ENCODE results near the gene RRP15. TPM values are rescaled to one million over a fixed set of nuclear protein-coding genes. Genes with fewer than 3 reads are reported as not detected.

The RRP15 gene
- total and polyA plus RNA-seq, 2 of the 13 experiments (the other 11 are each of a cell fraction or from before 2014, with no cell fraction given) = 2.1 to 37.5 TPM

DNA sequence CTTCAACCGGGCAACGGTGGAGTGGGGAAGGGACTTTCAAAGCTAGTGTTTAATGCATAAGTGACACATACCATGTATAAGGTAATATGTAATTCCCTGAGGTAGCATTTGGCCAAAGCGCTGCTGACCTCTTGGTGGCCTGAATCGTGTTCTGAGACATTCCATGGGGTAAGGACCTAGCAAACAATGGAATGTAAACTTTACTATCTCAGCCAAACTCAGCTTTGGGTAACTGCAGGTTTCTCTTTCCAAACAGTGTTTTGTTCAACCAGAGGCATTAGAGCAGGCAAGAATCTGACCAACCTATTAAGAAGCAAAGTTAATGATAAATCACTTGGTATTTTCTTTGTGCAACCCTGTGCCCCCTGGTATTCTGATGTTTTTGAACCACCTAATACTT, 82.0 kb downstream of the RRP15 start (continued):
- TF ChIP-seq ELF3 (CRISPR knock-in tag; IDR thresholded peaks at IDR 0.05) = no peak
- no peak for TF ChIP-seq ZNF557 (CRISPR knock-in tag; IDR thresholded peaks at IDR 0.05)
- TF ChIP-seq, protein P1, sequence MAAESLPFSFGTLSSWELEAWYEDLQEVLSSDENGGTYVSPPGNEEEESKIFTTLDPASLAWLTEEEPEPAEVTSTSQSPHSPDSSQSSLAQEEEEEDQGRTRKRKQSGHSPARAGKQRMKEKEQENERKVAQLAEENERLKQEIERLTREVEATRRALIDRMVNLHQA (CRISPR knock-in tag; IDR thresholded peaks at IDR 0.05) = no peak
- TF ChIP-seq, protein P2, sequence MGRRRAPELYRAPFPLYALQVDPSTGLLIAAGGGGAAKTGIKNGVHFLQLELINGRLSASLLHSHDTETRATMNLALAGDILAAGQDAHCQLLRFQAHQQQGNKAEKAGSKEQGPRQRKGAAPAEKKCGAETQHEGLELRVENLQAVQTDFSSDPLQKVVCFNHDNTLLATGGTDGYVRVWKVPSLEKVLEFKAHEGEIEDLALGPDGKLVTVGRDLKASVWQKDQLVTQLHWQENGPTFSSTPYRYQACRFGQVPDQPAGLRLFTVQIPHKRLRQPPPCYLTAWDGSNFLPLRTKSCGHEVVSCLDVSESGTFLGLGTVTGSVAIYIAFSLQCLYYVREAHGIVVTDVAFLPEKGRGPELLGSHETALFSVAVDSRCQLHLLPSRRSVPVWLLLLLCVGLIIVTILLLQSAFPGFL (CRISPR knock-in tag; IDR thresholded peaks at IDR 0.05) = no peak
- peak; percentile 26; the same call in 1 of the 2 replicates for TF ChIP-seq HDAC2 (CRISPR knock-in tag; IDR thresholded peaks at IDR 0.05)
- TF ChIP-seq, protein P3, sequence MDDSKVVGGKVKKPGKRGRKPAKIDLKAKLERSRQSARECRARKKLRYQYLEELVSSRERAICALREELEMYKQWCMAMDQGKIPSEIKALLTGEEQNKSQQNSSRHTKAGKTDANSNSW (CRISPR knock-in tag; IDR thresholded peaks at IDR 0.05; ENCODE audit: borderline replicate concordance) = no peak
- no peak for TF ChIP-seq ZSCAN21 (CRISPR knock-in tag; IDR thresholded peaks at IDR 0.05; ENCODE audit: borderline replicate concordance)
- peak in 1 of 2 experiments; percentile 70; a peak in 2 of 4 replicates for TF ChIP-seq EP300 (IDR thresholded peaks at IDR 0.05; ENCODE audit: low read depth in 2 of 2, low read length in 2 of 2)
- TF ChIP-seq EP300 (CRISPR knock-in tag; IDR thresholded peaks at IDR 0.05; ENCODE audit: borderline replicate concordance) = peak; percentile 31; the same call in 1 of the 2 replicates
- TF ChIP-seq SOX13 (IDR thresholded peaks at IDR 0.05) = no peak
- peak in 1 of 2 experiments; percentile 94; a peak in 2 of 4 replicates for TF ChIP-seq SOX13 (CRISPR knock-in tag; conservative IDR thresholded peaks at IDR 0.05 in 1 of 2, IDR thresholded peaks at IDR 0.05 in 1 of 2)
- TF ChIP-seq, protein P4, sequence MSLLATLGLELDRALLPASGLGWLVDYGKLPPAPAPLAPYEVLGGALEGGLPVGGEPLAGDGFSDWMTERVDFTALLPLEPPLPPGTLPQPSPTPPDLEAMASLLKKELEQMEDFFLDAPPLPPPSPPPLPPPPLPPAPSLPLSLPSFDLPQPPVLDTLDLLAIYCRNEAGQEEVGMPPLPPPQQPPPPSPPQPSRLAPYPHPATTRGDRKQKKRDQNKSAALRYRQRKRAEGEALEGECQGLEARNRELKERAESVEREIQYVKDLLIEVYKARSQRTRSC (CRISPR knock-in tag; IDR thresholded peaks at IDR 0.05; ENCODE audit: low read depth) = no peak
- TF ChIP-seq, protein P5, sequence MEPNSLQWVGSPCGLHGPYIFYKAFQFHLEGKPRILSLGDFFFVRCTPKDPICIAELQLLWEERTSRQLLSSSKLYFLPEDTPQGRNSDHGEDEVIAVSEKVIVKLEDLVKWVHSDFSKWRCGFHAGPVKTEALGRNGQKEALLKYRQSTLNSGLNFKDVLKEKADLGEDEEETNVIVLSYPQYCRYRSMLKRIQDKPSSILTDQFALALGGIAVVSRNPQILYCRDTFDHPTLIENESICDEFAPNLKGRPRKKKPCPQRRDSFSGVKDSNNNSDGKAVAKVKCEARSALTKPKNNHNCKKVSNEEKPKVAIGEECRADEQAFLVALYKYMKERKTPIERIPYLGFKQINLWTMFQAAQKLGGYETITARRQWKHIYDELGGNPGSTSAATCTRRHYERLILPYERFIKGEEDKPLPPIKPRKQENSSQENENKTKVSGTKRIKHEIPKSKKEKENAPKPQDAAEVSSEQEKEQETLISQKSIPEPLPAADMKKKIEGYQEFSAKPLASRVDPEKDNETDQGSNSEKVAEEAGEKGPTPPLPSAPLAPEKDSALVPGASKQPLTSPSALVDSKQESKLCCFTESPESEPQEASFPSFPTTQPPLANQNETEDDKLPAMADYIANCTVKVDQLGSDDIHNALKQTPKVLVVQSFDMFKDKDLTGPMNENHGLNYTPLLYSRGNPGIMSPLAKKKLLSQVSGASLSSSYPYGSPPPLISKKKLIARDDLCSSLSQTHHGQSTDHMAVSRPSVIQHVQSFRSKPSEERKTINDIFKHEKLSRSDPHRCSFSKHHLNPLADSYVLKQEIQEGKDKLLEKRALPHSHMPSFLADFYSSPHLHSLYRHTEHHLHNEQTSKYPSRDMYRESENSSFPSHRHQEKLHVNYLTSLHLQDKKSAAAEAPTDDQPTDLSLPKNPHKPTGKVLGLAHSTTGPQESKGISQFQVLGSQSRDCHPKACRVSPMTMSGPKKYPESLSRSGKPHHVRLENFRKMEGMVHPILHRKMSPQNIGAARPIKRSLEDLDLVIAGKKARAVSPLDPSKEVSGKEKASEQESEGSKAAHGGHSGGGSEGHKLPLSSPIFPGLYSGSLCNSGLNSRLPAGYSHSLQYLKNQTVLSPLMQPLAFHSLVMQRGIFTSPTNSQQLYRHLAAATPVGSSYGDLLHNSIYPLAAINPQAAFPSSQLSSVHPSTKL (CRISPR knock-in tag; IDR thresholded peaks at IDR 0.05) = peak; percentile 44
- TF ChIP-seq ESRRA (CRISPR knock-in tag; IDR thresholded peaks at IDR 0.05; ENCODE audit: low read depth) = no peak
- no peak for TF ChIP-seq ZNF225 (CRISPR knock-in tag; IDR thresholded peaks at IDR 0.05)
- TF ChIP-seq, protein P6, sequence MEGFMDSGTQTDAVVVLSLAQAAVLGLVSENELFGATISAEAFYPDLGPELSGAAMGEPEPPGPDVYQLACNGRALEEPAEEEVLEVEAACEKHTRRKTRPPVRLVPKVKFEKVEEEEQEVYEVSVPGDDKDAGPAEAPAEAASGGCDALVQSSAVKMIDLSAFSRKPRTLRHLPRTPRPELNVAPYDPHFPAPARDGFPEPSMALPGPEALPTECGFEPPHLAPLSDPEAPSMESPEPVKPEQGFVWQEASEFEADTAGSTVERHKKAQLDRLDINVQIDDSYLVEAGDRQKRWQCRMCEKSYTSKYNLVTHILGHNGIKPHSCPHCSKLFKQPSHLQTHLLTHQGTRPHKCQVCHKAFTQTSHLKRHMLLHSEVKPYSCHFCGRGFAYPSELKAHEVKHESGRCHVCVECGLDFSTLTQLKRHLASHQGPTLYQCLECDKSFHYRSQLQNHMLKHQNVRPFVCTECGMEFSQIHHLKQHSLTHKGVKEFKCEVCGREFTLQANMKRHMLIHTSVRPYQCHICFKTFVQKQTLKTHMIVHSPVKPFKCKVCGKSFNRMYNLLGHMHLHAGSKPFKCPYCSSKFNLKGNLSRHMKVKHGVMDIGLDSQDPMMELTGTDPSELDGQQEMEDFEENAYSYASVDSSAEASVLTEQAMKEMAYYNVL (CRISPR knock-in tag; IDR thresholded peaks at IDR 0.05; ENCODE audit: borderline replicate concordance) = 0 out of 2 replicates have a peak, but pooled peaks have one; percentile 20
- 0 out of 2 replicates have a peak, but pooled peaks have one; percentile 25 for TF ChIP-seq ZBTB7A (CRISPR knock-in tag; IDR thresholded peaks at IDR 0.05)
- TF ChIP-seq, protein P7, sequence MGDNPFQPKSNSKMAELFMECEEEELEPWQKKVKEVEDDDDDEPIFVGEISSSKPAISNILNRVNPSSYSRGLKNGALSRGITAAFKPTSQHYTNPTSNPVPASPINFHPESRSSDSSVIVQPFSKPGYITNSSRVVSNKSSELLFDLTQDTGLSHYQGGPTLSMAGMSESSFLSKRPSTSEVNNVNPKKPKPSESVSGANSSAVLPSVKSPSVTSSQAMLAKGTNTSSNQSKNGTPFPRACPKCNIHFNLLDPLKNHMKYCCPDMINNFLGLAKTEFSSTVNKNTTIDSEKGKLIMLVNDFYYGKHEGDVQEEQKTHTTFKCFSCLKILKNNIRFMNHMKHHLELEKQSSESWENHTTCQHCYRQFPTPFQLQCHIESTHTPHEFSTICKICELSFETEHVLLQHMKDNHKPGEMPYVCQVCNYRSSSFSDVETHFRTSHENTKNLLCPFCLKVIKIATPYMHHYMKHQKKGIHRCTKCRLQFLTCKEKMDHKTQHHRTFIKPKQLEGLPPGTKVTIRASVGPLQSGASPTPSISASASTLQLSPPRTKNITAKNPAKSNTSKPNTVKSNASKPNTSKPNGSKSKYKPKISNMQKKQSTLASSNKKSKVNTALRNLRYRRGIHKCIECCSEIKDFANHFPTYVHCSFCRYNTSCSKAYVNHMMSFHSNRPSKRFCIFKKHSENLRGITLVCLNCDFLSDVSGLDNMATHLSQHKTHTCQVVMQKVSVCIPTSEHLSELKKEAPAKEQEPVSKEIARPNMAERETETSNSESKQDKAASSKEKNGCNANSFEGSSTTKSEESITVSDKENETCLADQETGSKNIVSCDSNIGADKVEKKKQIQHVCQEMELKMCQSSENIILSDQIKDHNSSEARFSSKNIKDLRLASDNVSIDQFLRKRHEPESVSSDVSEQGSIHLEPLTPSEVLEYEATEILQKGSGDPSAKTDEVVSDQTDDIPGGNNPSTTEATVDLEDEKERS (CRISPR knock-in tag; IDR thresholded peaks at IDR 0.05) = no peak

All from HepG2 (cell line).